ENCODE results near the gene UNC5B.

Gene UNC5B

GRCh38 chr10:71223347-71224058 is 11.1 kb downstream of the UNC5B start:
- DNase-seq = no peak

GRCh38 chr10:71225291-71226058 is 13.1 kb downstream of the UNC5B start:
- DNase-seq = no peak

GRCh38 chr10:71228875-71229675 is 16.7 kb downstream of the UNC5B start:
- DNase-seq = no peak

GRCh38 chr10:71229726-71230655 is 17.6 kb downstream of the UNC5B start:
- no peak for DNase-seq

- no peak for DNase-seq
Measured at GRCh38 chr10:71230656-71231025, 18.3 kb downstream of the UNC5B start.

GRCh38 chr10:71231206-71231605 is 18.8 kb downstream of the UNC5B start:
- DNase-seq = no peak

- no peak for DNase-seq
Measured at GRCh38 chr10:71232089-71232998, 20.0 kb downstream of the UNC5B start.

- DNase-seq = no peak
Measured at GRCh38 chr10:71233482-71233892, 21.1 kb downstream of the UNC5B start.

- DNase-seq = no peak
Measured at GRCh38 chr10:71234004-71234894, 21.9 kb downstream of the UNC5B start.

- DNase-seq = no peak
Measured at GRCh38 chr10:71234970-71235685, 22.8 kb downstream of the UNC5B start.

GRCh38 chr10:71235808-71236207 is 23.4 kb downstream of the UNC5B start:
- DNase-seq = no peak

- no peak for DNase-seq
Measured at GRCh38 chr10:71236286-71236685, 23.9 kb downstream of the UNC5B start.

- DNase-seq = no peak
Measured at GRCh38 chr10:71236822-71237682, 24.7 kb downstream of the UNC5B start.

- no peak for DNase-seq
Measured at GRCh38 chr10:71237843-71238623, 25.7 kb downstream of the UNC5B start.

GRCh38 chr10:71238626-71239025 is 26.3 kb downstream of the UNC5B start:
- no peak for DNase-seq

- no peak for DNase-seq
Measured at GRCh38 chr10:71239131-71239915, 27.0 kb downstream of the UNC5B start.
